ES-I3 (cell line): ENCODE results near the gene PLPP6.

Experiments
- H3K36me3 ChIP-seq: 2 replicates; pipeline ENCODE4 v1.6.1; 2013; ENCODE audit warnings: mild to moderate bottlenecking, low read length, control low read depth, moderate library complexity; ENCODE audit not compliant: insufficient read depth
- H3K4me1 ChIP-seq: 2 replicates; pipeline ENCODE4 v1.6.1; 2013; ENCODE audit warnings: mild to moderate bottlenecking, control low read depth, low read length; ENCODE audit not compliant: insufficient read depth
- H3K9ac ChIP-seq: 2 replicates; pipeline ENCODE4 v1.6.1; 2013; ENCODE audit warnings: low read depth, mild to moderate bottlenecking, low read length, moderate library complexity
- H3K9me3 ChIP-seq: 2 replicates; pipeline ENCODE4 v1.6.1; 2013; ENCODE audit warnings: mild to moderate bottlenecking, low read length, moderate library complexity; ENCODE audit not compliant: control insufficient read depth, insufficient read depth

PLPP6 gene

DNA sequence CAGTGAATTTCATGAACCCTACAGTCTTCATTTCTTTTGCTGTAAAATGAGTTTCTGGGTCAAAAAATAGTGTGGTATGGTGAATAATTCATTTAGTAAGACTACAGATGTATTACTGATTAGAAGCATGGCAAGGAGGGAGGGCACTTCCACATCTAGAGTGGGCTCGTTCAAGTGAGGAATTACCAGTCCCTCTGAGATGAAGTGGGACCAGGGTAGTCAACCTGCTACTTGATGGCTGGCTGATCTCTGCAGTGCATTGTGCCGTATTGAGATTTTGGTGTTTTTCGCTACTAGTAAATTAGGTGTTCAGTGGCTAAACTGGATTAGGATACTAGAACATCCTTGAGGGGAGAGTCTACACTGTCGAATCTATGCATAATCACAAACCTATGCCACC lies 28.1 kb downstream of the PLPP6 start:
- H3K36me3 ChIP-seq: no peaks in the 10 kb centered on the region
- H3K9ac ChIP-seq: no peak overlapping the region

DNA sequence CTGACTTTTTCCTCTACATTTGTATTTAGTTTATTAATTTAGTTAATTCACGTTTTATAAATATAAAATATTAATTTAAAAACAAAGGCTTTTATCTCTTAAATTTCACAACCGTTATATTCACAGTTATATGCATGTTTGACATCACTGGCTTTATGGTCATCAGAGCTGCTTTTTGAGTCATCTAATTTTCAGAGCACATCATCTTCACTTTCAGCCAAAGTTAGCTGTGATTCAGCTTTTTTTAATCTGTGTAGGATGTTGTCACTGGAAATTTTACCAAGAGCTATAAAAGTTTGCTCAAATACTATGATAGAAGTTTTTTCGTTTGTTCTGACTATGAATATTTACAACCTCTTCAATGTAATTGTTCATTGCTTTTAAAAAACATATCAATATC lies 29.7 kb downstream of the PLPP6 start:
- Histone ChIP-seq H3K9ac (no peak overlapping the region), H3K4me1 (no peaks in the 10 kb centered on the region), H3K9me3 (no peaks in the 10 kb centered on the region; the same call in 1 of the 2 replicates), H3K36me3 (no peaks in the 10 kb centered on the region)

More for the DNA sequence above, 28.1 kb downstream of the PLPP6 start:
- no peaks in the 10 kb centered on the region for H3K4me1 ChIP-seq
- H3K9me3 ChIP-seq: no peaks in the 10 kb centered on the region; the same call in 1 of the 2 replicates

DNA sequence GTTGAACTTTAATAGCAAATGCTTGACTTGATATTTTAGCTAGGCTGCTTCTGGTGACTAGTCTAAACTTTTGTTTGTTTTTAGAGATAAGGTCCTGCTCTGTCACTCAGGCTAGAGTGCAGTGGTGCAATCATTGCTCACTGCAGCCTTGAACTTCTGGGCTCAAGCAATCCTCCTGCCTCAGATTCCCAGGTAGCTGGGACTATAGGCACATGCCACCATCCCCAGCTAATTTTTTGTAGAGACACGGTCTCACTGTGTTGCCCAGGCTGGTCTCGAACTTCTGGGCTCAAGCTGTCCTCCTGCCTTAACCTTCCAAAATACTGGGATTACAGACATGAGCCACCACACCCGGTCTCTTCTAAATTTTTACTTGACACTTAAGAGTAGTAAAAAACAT lies 38.0 kb downstream of the PLPP6 start:
- H3K9ac ChIP-seq: no peak overlapping the region
- H3K36me3 ChIP-seq: peaks cover 3% of the 10 kb centered on the region; the same call in 1 of the 2 replicates
- H3K9me3 ChIP-seq: no peaks in the 10 kb centered on the region
- H3K4me1 ChIP-seq: no peaks in the 10 kb centered on the region

DNA sequence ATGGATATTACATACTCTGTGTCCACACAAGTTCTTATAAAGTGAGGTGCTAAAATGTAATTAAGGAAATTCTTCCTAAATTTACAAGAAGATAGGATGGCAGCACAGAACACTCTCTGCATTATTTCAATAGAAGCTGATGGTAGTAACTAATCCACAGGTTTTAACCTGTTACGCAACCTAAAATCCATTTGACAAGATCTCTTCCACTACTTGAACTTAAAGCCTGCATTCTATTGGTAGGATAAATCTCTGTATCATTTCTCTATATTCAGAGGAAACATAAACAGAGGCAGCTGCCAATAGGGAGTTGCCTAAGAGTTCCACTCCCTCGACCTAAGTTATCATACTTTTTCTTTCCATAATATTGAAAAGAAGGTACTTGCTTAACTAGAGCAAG lies 38.8 kb downstream of the PLPP6 start:
- Histone ChIP-seq H3K36me3 (peaks cover 3% of the 10 kb centered on the region; the same call in 1 of the 2 replicates), H3K9ac (no peak overlapping the region)

DNA sequence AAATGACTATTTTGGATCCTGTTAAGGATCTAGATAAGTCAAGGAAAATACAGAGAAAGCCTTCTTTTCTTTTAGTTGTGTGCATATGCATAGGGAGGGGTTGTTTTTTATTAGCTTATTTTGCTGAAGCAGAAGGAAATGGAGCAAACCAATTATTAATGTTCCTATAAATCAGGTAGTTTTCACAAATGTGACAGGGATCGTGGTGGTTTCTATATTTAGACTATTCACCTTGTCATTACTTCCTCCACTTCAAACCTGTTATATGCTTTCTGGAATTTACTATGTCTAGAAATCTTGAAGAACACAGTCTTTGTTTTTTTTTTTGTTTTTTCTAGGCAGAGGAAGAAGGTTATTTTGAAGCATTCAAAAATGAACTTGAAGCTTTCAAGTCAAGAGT lies 39.4 kb downstream of the PLPP6 start:
- peaks cover 3% of the 10 kb centered on the region; the same call in 1 of the 2 replicates for H3K36me3 ChIP-seq
- no peak overlapping the region for H3K9ac ChIP-seq
- H3K4me1 ChIP-seq: no peaks in the 10 kb centered on the region
- H3K9me3 ChIP-seq: no peaks in the 10 kb centered on the region

More for the DNA sequence above, 38.8 kb downstream of the PLPP6 start:
- Histone ChIP-seq H3K4me1 (no peaks in the 10 kb centered on the region), H3K9me3 (no peaks in the 10 kb centered on the region)

DNA sequence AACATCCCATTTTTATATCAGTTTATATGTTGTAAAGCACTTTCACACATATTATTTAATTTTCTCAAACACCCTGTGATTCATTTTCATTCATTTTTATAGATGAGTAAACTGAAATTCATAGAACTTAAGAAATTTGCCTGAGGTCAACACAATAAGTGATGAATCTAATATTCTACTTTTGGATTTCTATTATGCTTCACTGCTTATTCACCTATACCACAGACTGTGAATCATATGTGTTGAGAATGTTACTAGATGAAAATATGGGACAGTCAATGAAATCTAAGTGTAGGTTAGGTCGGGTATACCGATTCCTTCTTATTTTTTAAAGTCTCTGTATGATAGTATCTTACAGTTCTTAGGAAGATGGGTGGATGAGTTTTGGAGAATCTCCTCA lies 42.0 kb downstream of the PLPP6 start:
- Histone ChIP-seq H3K9me3 (no peaks in the 10 kb centered on the region), H3K9ac (no peak overlapping the region), H3K4me1 (no peaks in the 10 kb centered on the region), H3K36me3 (peaks cover 3% of the 10 kb centered on the region; the same call in 1 of the 2 replicates)

DNA sequence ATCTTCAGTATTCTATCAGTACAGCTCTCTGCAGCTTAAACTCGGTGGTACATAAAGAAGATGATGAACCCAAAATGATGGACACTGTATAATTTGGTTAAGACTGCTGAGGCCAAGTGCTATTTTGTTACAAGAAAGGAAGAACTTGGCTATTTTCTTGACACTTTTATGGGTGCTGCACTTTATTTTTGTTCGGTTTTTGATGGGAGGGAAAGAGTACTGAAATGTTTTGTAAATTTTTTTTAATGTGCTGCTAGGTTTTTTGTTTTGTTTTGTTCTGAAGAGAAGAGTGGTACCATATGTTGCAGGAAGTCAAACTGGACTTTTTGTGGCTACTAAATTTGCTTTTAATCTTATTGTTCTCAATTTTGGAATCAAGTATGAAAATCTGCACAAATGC lies 43.9 kb downstream of the PLPP6 start:
- Histone ChIP-seq H3K36me3 (peaks cover 6% of the 10 kb centered on the region; the same call in 1 of the 2 replicates), H3K9ac (no peak overlapping the region), H3K4me1 (no peaks in the 10 kb centered on the region), H3K9me3 (no peaks in the 10 kb centered on the region)

DNA sequence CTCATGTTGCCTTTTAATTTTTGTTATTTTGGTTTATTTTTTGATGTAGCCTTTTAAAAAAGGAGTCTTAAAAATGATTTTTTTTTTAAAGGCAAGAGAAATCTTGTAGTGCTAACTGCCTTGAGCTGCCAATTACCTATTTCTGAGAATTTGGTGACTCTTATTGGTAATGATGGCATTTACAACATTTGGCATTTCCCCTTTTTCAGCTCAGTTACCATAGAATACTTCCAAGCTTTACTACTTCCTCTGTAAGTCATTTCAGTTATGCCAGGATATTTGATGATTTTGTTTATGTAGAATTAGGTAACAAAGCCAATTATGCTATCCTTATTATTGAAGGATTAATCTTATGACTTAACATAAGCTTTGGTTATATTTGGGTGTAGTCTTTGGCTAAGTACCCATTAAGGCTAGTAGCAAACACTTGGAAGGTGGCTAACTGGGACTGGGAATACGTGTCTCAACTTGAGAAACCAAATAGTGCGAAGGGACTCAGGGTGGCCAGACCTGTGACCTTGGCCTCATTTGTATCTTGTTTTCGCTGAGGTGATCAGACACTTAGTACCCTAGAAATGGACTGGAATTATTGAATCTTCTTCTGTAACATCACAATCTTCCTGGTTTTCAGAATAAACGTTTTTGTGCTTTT lies 45.0 kb downstream of the PLPP6 start:
- Histone ChIP-seq H3K9ac (no peak overlapping the region), H3K9me3 (no peaks in the 10 kb centered on the region), H3K36me3 (peaks cover 6% of the 10 kb centered on the region; the same call in 1 of the 2 replicates), H3K4me1 (no peaks in the 10 kb centered on the region)

DNA sequence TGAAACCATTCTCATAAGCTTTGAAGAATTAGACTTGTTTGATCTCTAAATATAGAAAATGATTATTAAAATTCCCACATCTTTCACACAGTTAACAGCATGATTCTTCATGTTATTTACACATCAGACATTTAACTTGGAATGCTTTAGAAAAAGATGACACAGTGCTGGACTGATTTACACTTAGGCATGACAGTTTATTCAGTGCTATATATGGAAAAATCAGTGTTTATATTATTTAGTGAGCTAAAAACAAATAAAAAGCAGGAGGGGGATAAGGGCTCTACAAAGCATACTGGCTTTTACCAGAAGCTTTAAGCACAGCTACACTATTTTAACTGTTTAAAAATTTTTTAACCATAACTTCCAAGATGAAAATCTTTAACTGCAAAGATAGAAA lies 47.3 kb downstream of the PLPP6 start:
- no peak overlapping the region for H3K9ac ChIP-seq
- H3K4me1 ChIP-seq: no peaks in the 10 kb centered on the region
- H3K9me3 ChIP-seq: no peaks in the 10 kb centered on the region
- H3K36me3 ChIP-seq: 0 out of 2 replicates have a peak, but pooled peaks cover 3% of the 10 kb centered on the region

DNA sequence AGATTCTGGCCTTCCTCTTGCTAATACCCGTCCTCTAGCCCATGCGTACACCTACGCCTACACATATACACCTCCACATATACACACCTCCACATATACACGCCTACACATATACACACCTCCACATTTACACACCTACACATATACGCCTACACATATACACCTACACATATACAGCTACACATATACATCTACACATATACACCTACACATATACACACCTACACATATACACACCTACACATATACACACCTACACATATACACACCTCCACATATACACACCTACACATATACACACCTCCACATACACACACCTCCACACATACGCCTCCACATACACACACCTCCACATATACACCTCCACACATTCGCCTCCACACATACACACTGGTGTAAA lies 51.8 kb downstream of the PLPP6 start:
- Histone ChIP-seq H3K4me1 (no peaks in the 10 kb centered on the region), H3K9me3 (no peaks in the 10 kb centered on the region), H3K36me3 (peaks cover 14% of the 10 kb centered on the region; the same call in 1 of the 2 replicates), H3K9ac (no peak overlapping the region)

DNA sequence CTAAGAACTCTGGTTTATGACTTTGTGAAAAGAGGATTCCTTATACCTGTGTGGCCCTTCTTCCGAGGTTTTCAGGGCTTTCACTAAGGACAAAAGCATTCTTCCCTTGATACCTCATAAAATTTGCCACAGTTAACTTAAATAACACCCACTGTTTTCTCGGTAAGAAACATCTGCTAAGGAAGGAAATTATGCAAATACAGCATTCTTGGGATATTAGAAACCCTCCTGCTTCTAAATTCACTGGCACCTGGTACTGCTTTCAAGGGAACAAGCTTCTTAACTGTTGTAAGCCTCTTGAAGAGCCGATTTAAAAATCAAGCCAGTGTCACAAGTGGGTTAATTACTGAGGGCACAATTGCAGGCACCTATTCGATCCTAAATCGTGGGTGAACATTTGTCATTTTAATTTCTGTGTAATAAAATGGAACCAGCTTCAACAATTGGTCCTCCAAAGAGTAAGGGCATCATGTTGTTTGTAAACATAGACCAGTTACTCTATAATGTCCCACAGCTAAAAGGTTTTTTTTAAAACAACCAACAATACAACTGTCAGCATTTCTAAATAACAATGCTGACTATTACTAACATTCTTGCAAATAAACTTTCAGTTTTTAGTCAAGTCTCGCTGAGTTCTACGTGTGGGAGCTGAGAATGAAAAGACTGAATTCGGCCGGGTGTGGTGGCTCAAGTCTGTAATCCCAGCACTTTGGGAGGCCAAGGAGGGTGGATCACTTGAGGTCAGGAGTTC lies 52.3 kb downstream of the PLPP6 start:
- no peaks in the 10 kb centered on the region for H3K9me3 ChIP-seq
- no peak overlapping the region for H3K9ac ChIP-seq
- peaks cover 14% of the 10 kb centered on the region; the same call in 1 of the 2 replicates for H3K36me3 ChIP-seq
- no peaks in the 10 kb centered on the region for H3K4me1 ChIP-seq
